Stomach (tissue), 9 donors: ENCODE results near the gene ASIC2. TPM values are rescaled to one million over a fixed set of nuclear protein-coding genes. Genes with fewer than 3 reads are reported as not detected.

ENCODE experiments used
- DNase-seq, 2 donors: peaks; one replicate each; pipeline versions ENCODE4 v3.0.0 to v3.0.0-alpha.2; 2013 to 2019
- H3K27ac ChIP-seq, 5 donors: fragments of 200-600 bp in 4 of 5; sonication (generic) in 4 of 5; one replicate each; pipeline ENCODE4 v1.5.1; 2013 to 2019; ENCODE audit warnings: mild to moderate bottlenecking in 1 of 5, moderate library complexity in 1 of 5
- H3K27me3 ChIP-seq, 3 donors: fragments of 200-600 bp; sonication (generic); one replicate each; pipeline ENCODE4 v1.5.1; 2017 to 2019; ENCODE audit warnings: mixed run types in 1 of 3
- H3K36me3 ChIP-seq, 4 donors: fragments of 200-600 bp; sonication (generic); 1 replicate in 3 of 4; 2 replicates in 1 of 4; pipeline ENCODE4 v1.5.1; 2016 to 2019
- H3K4me1 ChIP-seq, 4 donors: fragments of 200-600 bp; sonication (generic); one replicate each; pipeline ENCODE4 v1.5.1; 2016 to 2019
- H3K4me3 ChIP-seq, 4 donors: fragments of 200-600 bp; sonication (generic) in 3 of 4; one replicate each; pipeline ENCODE4 v1.5.1; 2016 to 2019; ENCODE audit warnings: mild to moderate bottlenecking in 1 of 4
- H3K9me3 ChIP-seq, 4 donors: fragments of 200-600 bp; sonication (generic); one replicate each; pipeline ENCODE4 v1.5.1; 2016 to 2019
- CTCF ChIP-seq, 7 experiments: fragments of 450-650 bp in 4 of 7; fragments of 200-600 bp in 3 of 7; sonication (generic) in 3 of 7; IDR thresholded peaks; one replicate each; pipeline ENCODE4 v1.5.1; 2016 to 2019; ENCODE audit warnings: antibody characterized with exemption in 7 of 7, control low read depth in 2 of 7, mild to moderate bottlenecking in 1 of 7
- EP300 ChIP-seq: sonication (generic); formaldehyde crosslinking; IDR thresholded peaks from one replicate; pipeline ENCODE4 v1.6.1; 2017; ENCODE audit warnings: antibody characterized with exemption
- POLR2A ChIP-seq, 4 donors: fragments of 450-650 bp; IDR thresholded peaks; one replicate each; pipeline ENCODE4 v1.6.1; 2016; ENCODE audit warnings: antibody characterized with exemption in 4 of 4, control low read depth in 2 of 4, mild to moderate bottlenecking in 1 of 4, moderate library complexity in 1 of 4
- POLR2AphosphoS5 ChIP-seq, 3 donors: sonication (generic); formaldehyde crosslinking; IDR thresholded peaks; one replicate each; pipeline ENCODE4 v1.6.1; 2016; ENCODE audit warnings: antibody characterized with exemption in 3 of 3
- WGBS, 5 donors: extraction: QIAGEN DNeasy Blood & Tissue Kit in 3 of 5; methylation state at CpG; one replicate each; pipeline versions ENCODE4 v1.1.5 to v1.1.7; 2013 to 2018; 5-methylcytosine and 5-hydroxymethylcytosine counted together
- intact Hi-C: fragments of 100-400 bp; cut with DNase I; formaldehyde crosslinking; loops from one replicate; pipeline ENCODE4 v1.15.1; 2023; ENCODE audit warnings: low total_unique reads
- polyA plus RNA-seq, 3 donors: library from polyadenylated mRNA; stranded (reverse); fragments of 200-250 nt; gene quantifications; one replicate each; pipeline ENCODE4 v1.2.3, GENCODE V29; 2013
- total RNA-seq, 5 donors: library from RNA; depleted of rRNA; stranded (reverse); fragments of >200 nt; gene quantifications; one replicate each; pipeline versions ENCODE4 v1.1.0 to v1.2.3, GENCODE V29; 2014 to 2016
- donor health status: healthy with polysubstance abuse.
- donor health status: Bipolar disorder and iron deficiency.
- donor health status: healthy.

Gene ASIC2
- total and polyA plus RNA-seq, 8 donors, result 0.13 to 0.18 TPM; not detected in 6

- no peak for DNase-seq
- Histone ChIP-seq H3K4me1 (no peaks in the 10 kb centered on the region), H3K36me3 (no peaks in the 10 kb centered on the region), H3K27ac (no peak overlapping the region), H3K27me3 (peaks cover 0 to 34% (median 0%) of the 10 kb centered on the region in 3 donors), H3K9me3 (no peaks in the 10 kb centered on the region), H3K4me3 (no peak overlapping the region)
- 19 to 32% (median 27%) methylated on average over 4 of the region's 4 CpGs for WGBS, 5 donors
- TF ChIP-seq CTCF (IDR thresholded peaks at IDR 0.05) (no peak), POLR2A (IDR thresholded peaks at IDR 0.05) (no peak), EP300 (no peak), POLR2AphosphoS5 (IDR thresholded peaks at IDR 0.05) (no peak)
- intact Hi-C loops, result no loop called here
Observed at GRCh38 chr17:33140413-33141099, 152.5 kb downstream of the ASIC2 start.

- no peak overlapping the region for H3K27ac ChIP-seq
- no peaks in the 10 kb centered on the region for H3K9me3 ChIP-seq
- DNase-seq, result no peak
- peaks cover 0 to 28% (median 0%) of the 10 kb centered on the region in 3 donors for H3K27me3 ChIP-seq
- intact Hi-C loops, result no loop called here
- no peaks in the 10 kb centered on the region for H3K36me3 ChIP-seq
- H3K4me1 ChIP-seq, result no peaks in the 10 kb centered on the region
- H3K4me3 ChIP-seq, result no peak overlapping the region
- 56 to 82% (median 68%) methylated on average over 3 of the region's 3 CpGs for WGBS, 5 donors
- TF ChIP-seq CTCF (IDR thresholded peaks at IDR 0.05), result no peak
- no peak for TF ChIP-seq EP300
- no peak for TF ChIP-seq POLR2AphosphoS5 (IDR thresholded peaks at IDR 0.05)
- TF ChIP-seq POLR2A (IDR thresholded peaks at IDR 0.05), result no peak
Observed at GRCh38 chr17:33138627-33139026, 154.5 kb downstream of the ASIC2 start.

- TF ChIP-seq CTCF (IDR thresholded peaks at IDR 0.05) (no peak), POLR2A (IDR thresholded peaks at IDR 0.05) (no peak), EP300 (no peak), POLR2AphosphoS5 (IDR thresholded peaks at IDR 0.05) (no peak)
- intact Hi-C loops, result no loop called here
- Histone ChIP-seq H3K9me3 (no peaks in the 10 kb centered on the region), H3K36me3 (no peaks in the 10 kb centered on the region), H3K27me3 (peaks cover 0 to 28% (median 0%) of the 10 kb centered on the region in 3 donors), H3K4me1 (no peaks in the 10 kb centered on the region), H3K27ac (no peak overlapping the region), H3K4me3 (no peak overlapping the region)
- no peak for DNase-seq
Observed at GRCh38 chr17:33137426-33137825, 155.7 kb downstream of the ASIC2 start.

- intact Hi-C loops, result no loop called here
- Histone ChIP-seq H3K27ac (no peak overlapping the region), H3K4me1 (no peaks in the 10 kb centered on the region), H3K9me3 (no peaks in the 10 kb centered on the region), H3K27me3 (peaks cover 0 to 43% (median 0%) of the 10 kb centered on the region in 3 donors), H3K36me3 (no peaks in the 10 kb centered on the region), H3K4me3 (no peak overlapping the region)
- no peak for TF ChIP-seq POLR2A (IDR thresholded peaks at IDR 0.05)
- TF ChIP-seq POLR2AphosphoS5 (IDR thresholded peaks at IDR 0.05), result no peak
- WGBS, 5 donors, result 65 to 78% (median 75%) methylated on average over 4 of the region's 4 CpGs
- no peak for DNase-seq
Observed at GRCh38 chr17:33135691-33136090, 157.4 kb downstream of the ASIC2 start.

- H3K4me3 ChIP-seq, result no peak overlapping the region
- no peak for TF ChIP-seq EP300
- TF ChIP-seq POLR2A (IDR thresholded peaks at IDR 0.05), result no peak
- TF ChIP-seq CTCF (IDR thresholded peaks at IDR 0.05), result no peak
- TF ChIP-seq POLR2AphosphoS5 (IDR thresholded peaks at IDR 0.05), result no peak
- no peaks in the 10 kb centered on the region for H3K4me1 ChIP-seq
- intact Hi-C loops, result no loop called here
- H3K9me3 ChIP-seq, result no peaks in the 10 kb centered on the region
- 84 to 94% (median 90%) methylated on average over 7 of the region's 7 CpGs for WGBS, 5 donors
- peaks cover 0 to 38% (median 0%) of the 10 kb centered on the region in 3 donors for H3K27me3 ChIP-seq
- DNase-seq, result no peak
- H3K36me3 ChIP-seq, result no peaks in the 10 kb centered on the region
- H3K27ac ChIP-seq, result no peak overlapping the region
Observed at GRCh38 chr17:33131620-33132019, 161.5 kb downstream of the ASIC2 start.
